Heart left ventricle (tissue), 16 donors: ENCODE data around the gene MAPK8. TPM values are rescaled to one million over a fixed set of nuclear protein-coding genes. Genes with fewer than 3 reads are reported as not detected.

Experiments
- ATAC-seq, 4 donors: fragments of 200-7000 bp; cut with Tn5 transposase; one replicate each; pipeline ENCODE4 v1.9.1; 2020 to 2022; ENCODE audit warnings: moderate library complexity in 4 of 4, mild to moderate bottlenecking in 3 of 4, moderate number of reproducible peaks in 1 of 4
- DNase-seq, 5 donors: peaks; one replicate each; pipeline ENCODE4 v3.0.0-alpha.2; 2020
- H3K27ac ChIP-seq, 12 donors: fragments of 200-600 bp; sonication (generic) in 4 of 12; one replicate each; pipeline versions ENCODE4 v1.5.0 to v1.8.0; 2016 to 2022; ENCODE audit warnings: mild to moderate bottlenecking in 2 of 12
- H3K27me3 ChIP-seq, 9 donors: fragments of 200-600 bp; sonication (generic) in 2 of 9; one replicate each; pipeline versions ENCODE4 v1.5.1 to v1.8.0; 2016 to 2022; ENCODE audit warnings: mild to moderate bottlenecking in 3 of 9
- H3K36me3 ChIP-seq, 9 donors: fragments of 200-600 bp; sonication (generic) in 2 of 9; one replicate each; pipeline versions ENCODE4 v1.5.0 to v1.8.0; 2018 to 2022; ENCODE audit warnings: mild to moderate bottlenecking in 2 of 9
- H3K4me1 ChIP-seq, 12 donors: fragments of 200-600 bp; sonication (generic) in 4 of 12; one replicate each; pipeline versions ENCODE4 v1.5.0 to v1.8.0; 2016 to 2022; ENCODE audit warnings: mild to moderate bottlenecking in 3 of 12
- H3K4me3 ChIP-seq, 12 donors: fragments of 200-600 bp; sonication (generic) in 4 of 12; one replicate each; pipeline versions ENCODE4 v1.5.0 to v1.8.0; 2017 to 2022; ENCODE audit warnings: mild to moderate bottlenecking in 9 of 12, moderate library complexity in 4 of 12
- H3K9me3 ChIP-seq, 12 donors: fragments of 200-600 bp; sonication (generic) in 4 of 12; one replicate each; pipeline versions ENCODE4 v1.5.0 to v1.8.0; 2016 to 2022; ENCODE audit warnings: mild to moderate bottlenecking in 1 of 12
- CTCF ChIP-seq, 12 donors: fragments of 200-600 bp; sonication (generic) in 4 of 12; IDR thresholded peaks; one replicate each; pipeline versions ENCODE4 v1.5.0 to v1.8.0; 2018 to 2022; ENCODE audit warnings: antibody characterized with exemption in 12 of 12, mild to moderate bottlenecking in 5 of 12
- POLR2A ChIP-seq, 2 donors: fragments of 450-650 bp; IDR thresholded peaks; one replicate each; pipeline ENCODE4 v1.6.1; 2017; ENCODE audit warnings: antibody characterized with exemption in 2 of 2, mild to moderate bottlenecking in 2 of 2, moderate library complexity in 2 of 2
- WGBS, 4 donors: extraction: QIAGEN DNeasy Blood & Tissue Kit in 2 of 4; methylation state at CpG; one replicate each; pipeline versions ENCODE4 v1.1.5 to v1.1.7; 2013 to 2018; 5-methylcytosine and 5-hydroxymethylcytosine counted together
- intact Hi-C, 10 donors: fragments of 100-400 bp; cut with DNase I; formaldehyde crosslinking; loops; one replicate each; pipeline versions ENCODE4 v1.11.1 to v1.14.2; 2022
- polyA plus RNA-seq, 2 donors: library from polyadenylated mRNA; stranded (reverse); fragments of 200-250 nt; gene quantifications; one replicate each; pipeline ENCODE4 v1.2.3, GENCODE V29; 2013
- total RNA-seq, 9 donors: library from RNA; depleted of rRNA in 2 of 9; stranded (reverse); fragments of >200 nt in 2 of 9; fragmentation: NEBNext Ultra II Directional in 3 of 9; extraction: Animal tissue kit (Norgen Biotek cat#: 25700) in 3 of 9; gene quantifications; one replicate each; pipeline versions ENCODE4 v1.1.0 to v1.2.4, GENCODE V29; 2016 to 2023
- donor health status: ischemic (EF 13 %, LVEDD 7.1; RV severe dilation, severe dysfunction).
- donor health status: healthy with polysubstance abuse.
- donor health status: DM: no; HTN: yes; CAD: no.
- donor health status: DM: no; HTN: no; CAD: no.
- donor health status: ischemic (EF 25% LVEDD 6.9; RV normal size, moderate dysfunction).
- donor health status: ischemic (EF 25% LVEDD 5.7; RV mildly dilated, moderate dysfunction).
- donor health status: healthy.
- donor health status: DM: yes; HTN: yes; CAD: no.
- donor health status: ischemic (EF 35%, LVEDD 5.7; RV mildly dilated, moderate dysfunction).
- donor health status: nonischemic (EF 11% LVEDD 7.7; RV severe dilation, severe dysfunction).
- donor health status: DM: yes; HTN: yes; CAD: no.
- donor health status: PGD.
- donor health status: ischemic (EF 29% LVEDD 5.4; RV normal size, mild dysfunction).
- donor health status: nonischemic (EF 23%, LVEDD 6.1; RV moderate dilation, normal function).

The MAPK8 gene
- total and polyA plus RNA-seq, 11 donors: 4.2 to 36.8 (median 31.0) TPM

DNA sequence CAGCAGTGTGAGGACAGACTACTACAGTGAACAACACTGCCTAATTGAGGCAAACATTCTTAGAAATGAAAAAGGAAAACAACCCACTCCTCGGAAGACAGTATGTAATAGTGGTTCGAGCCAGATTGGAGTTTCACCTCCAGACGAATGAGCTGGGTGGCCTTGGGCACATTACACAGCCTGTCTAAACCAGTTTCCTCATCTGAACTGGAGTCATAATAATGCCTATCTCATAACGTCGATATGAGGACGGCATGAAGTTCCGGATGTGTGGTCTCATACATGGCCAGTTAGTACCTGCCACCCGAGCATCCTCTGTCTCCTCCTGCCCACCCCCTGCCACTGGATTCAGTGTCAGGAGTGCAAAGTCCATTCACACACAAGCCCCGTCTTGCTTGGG is 16.2 kb upstream of the MAPK8 start:
- H3K4me1 ChIP-seq: peaks cover 0 to 15% (median 3%) of the 10 kb centered on the region in 12 donors
- H3K4me3 ChIP-seq: no peak overlapping the region
- 95 to 96% (median 95%) methylated on average over 9 of the region's 9 CpGs for WGBS, 4 donors
- intact Hi-C loops: loop anchor here in 1 of 10 donors (2.0 kb wide), 1 partner anchor 75 kb away; no protein-coding TSS in a partner anchor
- H3K27me3 ChIP-seq: no peaks in the 10 kb centered on the region
- no peaks in the 10 kb centered on the region for H3K36me3 ChIP-seq
- H3K9me3 ChIP-seq: no peaks in the 10 kb centered on the region
- DNase-seq: no peak
- TF ChIP-seq POLR2A (IDR thresholded peaks at IDR 0.05) (no peak), CTCF (IDR thresholded peaks at IDR 0.05) (no peak)
- ATAC-seq: no peak
- H3K27ac ChIP-seq: no peak overlapping the region

DNA sequence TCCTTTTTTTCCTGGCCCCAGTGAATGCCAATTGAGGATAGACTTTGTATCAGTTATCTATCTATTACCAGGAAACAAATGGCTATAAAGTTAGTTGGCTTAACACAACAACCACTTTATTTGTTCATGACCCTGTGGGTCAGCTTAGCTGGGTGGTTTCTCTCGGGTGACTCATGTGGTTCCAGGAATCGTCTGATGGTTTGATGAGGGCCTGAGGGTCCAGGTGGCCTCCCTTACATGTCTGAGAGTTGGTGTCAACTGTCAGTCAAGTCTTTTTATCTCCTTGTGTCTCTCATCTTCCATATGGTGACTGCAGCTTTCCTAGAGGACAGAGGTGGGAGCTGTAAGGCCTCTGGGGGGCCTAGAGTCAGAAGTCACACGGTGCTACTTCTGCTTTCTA is 15.3 kb upstream of the MAPK8 start:
- no peaks in the 10 kb centered on the region for H3K27me3 ChIP-seq
- WGBS, 4 donors: 72 to 86% (median 77%) methylated on average over 3 of the region's 3 CpGs
- intact Hi-C loops: loop anchor here in 1 of 10 donors (2.0 kb wide), 1 partner anchor 76 kb away; no protein-coding TSS in a partner anchor
- ATAC-seq: no peak
- DNase-seq: no peak
- peaks cover 0 to 15% (median 3%) of the 10 kb centered on the region in 12 donors for H3K4me1 ChIP-seq
- no peak overlapping the region for H3K27ac ChIP-seq
- no peak overlapping the region for H3K4me3 ChIP-seq
- no peaks in the 10 kb centered on the region for H3K9me3 ChIP-seq
- no peaks in the 10 kb centered on the region for H3K36me3 ChIP-seq
- no peak for TF ChIP-seq CTCF (IDR thresholded peaks at IDR 0.05)
- TF ChIP-seq POLR2A (IDR thresholded peaks at IDR 0.05): no peak

DNA sequence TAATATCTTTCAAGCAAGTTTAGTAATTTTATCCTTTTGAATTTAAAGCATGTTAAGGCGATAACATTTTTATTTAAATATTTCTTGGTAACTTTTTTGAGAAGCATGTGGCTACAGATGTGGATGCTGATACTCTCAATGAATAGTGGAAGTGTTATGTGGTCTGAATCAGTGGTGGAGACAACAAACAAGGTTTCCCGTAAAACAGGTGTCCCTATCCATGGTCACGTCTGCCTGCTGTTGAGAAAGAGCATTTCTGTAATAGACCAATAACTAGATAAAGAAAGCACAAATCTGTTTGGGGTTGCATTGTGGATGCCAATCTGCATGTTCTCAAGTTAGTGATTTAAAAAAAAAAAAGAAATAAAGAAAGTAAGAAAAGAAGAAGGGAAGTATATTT is 13.9 kb upstream of the MAPK8 start:
- no peak for TF ChIP-seq CTCF (IDR thresholded peaks at IDR 0.05)
- TF ChIP-seq POLR2A (IDR thresholded peaks at IDR 0.05): no peak
- Histone ChIP-seq H3K36me3 (no peaks in the 10 kb centered on the region), H3K27me3 (no peaks in the 10 kb centered on the region), H3K9me3 (no peaks in the 10 kb centered on the region), H3K4me3 (no peak overlapping the region), H3K27ac (no peak overlapping the region), H3K4me1 (peaks cover 0 to 13% (median 3%) of the 10 kb centered on the region in 12 donors)
- no peak for ATAC-seq
- WGBS, 4 donors: 92 to 94% (median 93%) methylated on average over 3 of the region's 3 CpGs
- intact Hi-C loops: no loop called here
- DNase-seq: no peak

- DNase-seq (no peak), ATAC-seq (no peak)
- WGBS, 4 donors: 79 to 89% (median 83%) methylated on average over 2 of the region's 2 CpGs
- no peaks in the 10 kb centered on the region for H3K27me3 ChIP-seq
- intact Hi-C loops: no loop called here
- no peak overlapping the region for H3K4me3 ChIP-seq
- peaks cover 0 to 6% (median under 1%) of the 10 kb centered on the region in 12 donors for H3K4me1 ChIP-seq
- no peak overlapping the region for H3K27ac ChIP-seq
- H3K36me3 ChIP-seq: no peaks in the 10 kb centered on the region
- TF ChIP-seq POLR2A (IDR thresholded peaks at IDR 0.05) (no peak), CTCF (IDR thresholded peaks at IDR 0.05) (no peak)
- H3K9me3 ChIP-seq: no peaks in the 10 kb centered on the region
These were observed 12.0 kb upstream of the MAPK8 start for GRCh38 chr10:48294431-48294830.
